GM12892 (cell line): ENCODE data around the gene ATRN.

Source experiments
- POLR2A ChIP-seq: IDR thresholded peaks from 2 replicates; pipeline ENCODE4 v1.6.1; 2011; ENCODE audit warnings: low read depth, low read length, control low read depth
- POLR2AphosphoS5 ChIP-seq: IDR thresholded peaks from 2 replicates; pipeline ENCODE4 v1.6.1; 2011; ENCODE audit warnings: low read depth, low read length, control low read depth

DNA sequence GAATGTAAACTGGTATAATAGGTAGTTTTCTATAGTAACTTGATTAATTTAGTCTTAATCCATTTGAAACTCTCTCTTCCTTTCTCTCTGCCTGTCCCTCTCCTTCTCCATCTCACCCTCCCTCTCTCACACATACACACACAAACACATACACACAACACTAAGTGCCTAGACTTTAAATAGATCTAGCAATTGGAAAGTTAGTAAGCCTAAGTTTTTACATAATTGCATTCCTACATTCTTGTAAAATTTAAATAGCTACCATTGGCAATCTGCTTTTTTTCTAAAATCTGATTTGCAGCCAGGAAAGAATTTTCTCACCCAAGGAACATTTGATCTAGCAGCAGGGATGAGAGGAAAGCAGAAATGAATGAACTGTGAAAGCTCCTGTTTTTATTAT is 176.7 kb downstream of the ATRN start:
- TF ChIP-seq POLR2AphosphoS5 (no peak), POLR2A (no peak)
